HG02588 (cell line): ENCODE data around the gene BRIX1.

Experiments
- ATAC-seq: cut with Tn5 transposase; IDR thresholded peaks from one replicate; pipeline ENCODE4 v1.9.1; 2021; ENCODE audit warnings: mild to moderate bottlenecking, moderate library complexity; ENCODE audit not compliant: unreplicated experiment

BRIX1 gene

DNA sequence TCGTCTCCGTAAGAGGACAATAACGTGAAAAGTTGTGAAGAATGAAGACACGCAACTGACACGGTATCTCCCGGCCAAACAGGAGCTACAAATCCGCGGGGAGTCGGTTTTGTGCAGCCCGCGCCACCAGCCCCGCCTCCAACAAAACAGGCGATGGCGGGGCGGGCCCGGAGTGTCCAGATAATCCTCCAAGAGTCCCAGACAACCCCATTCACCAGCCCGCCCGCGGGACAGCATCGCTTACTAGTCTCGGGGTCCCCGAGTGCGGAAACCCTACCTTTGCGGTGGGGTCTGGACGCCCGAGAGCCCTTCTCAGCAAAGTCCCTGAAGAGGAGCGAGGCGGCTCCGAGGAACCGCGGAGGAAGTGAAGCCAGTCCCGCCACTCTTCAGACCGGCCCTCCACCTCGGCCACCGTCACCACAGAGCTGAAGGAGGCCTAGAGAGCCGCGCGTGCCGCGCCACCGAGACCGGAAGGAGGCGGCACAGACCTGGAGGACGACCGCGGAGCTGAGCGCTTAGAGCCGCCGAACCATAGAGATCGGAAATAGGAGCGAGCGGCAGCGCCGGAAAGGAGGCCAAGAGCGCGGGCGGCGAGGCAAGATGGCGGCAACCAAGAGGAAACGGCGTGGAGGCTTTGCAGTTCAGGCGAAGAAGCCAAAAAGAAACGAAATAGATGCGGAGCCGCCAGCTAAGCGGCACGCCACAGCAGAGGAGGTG is at the start of gene BRIX1, which contains the start of gene RAD1:
TSS of gene BRIX1 (plus strand) at position 573 of the 717 bp plus-strand sequence. CDS start at position 601, 28 bp downstream.
TSS of gene RAD1 (minus strand) at position 366 of the 717 bp plus-strand sequence. CDS start 612 bp downstream, outside the sequence.
- ATAC-seq = peak; percentile 98

DNA sequence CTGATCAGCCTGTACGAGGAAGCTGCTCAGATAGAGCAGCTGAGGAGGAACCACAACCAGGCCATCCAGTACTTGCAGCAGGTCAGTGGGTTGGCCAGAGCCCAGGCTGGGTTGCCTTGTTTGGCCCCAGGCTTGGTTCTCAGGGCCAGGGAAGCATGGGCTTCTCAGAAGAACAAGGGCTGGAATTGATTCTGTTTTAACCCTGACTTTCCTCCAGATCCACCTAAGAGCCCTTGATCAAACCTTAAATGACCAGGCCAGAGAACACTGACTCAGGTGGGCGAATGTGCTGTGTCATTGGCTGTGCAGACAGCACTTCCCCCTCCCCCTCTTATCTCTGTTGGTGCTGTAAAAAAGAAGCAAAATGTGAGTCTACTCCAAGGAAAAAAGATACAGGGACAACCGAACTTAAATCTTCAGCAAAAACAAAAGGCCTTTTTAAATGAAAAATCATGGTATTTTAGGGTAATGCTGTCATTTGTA is 48.5 kb upstream of the BRIX1 start:
- ATAC-seq = no peak

- no peak for ATAC-seq
These were observed 47.9 kb upstream of the BRIX1 start for GRCh38 chr5:34867660-34868059.

DNA sequence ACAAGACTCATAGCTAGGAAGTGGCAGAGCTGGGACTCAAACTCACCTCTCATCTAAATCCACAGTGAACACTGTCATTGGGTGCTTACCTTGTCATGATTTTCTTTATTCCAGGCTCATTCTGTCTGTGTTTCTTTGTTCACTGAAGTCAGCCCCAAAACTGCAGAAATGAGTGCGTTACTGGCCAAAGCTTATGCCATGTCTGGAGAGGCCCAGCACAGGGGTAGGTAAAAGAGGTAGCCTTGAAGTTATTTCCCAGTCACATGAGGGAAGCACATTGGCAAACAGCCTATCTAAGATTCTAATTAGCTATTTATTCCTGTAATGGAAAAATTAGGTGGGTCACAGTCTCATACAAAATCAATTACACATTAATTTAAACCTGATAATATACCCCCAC is 46.7 kb upstream of the BRIX1 start:
- ATAC-seq = no peak

DNA sequence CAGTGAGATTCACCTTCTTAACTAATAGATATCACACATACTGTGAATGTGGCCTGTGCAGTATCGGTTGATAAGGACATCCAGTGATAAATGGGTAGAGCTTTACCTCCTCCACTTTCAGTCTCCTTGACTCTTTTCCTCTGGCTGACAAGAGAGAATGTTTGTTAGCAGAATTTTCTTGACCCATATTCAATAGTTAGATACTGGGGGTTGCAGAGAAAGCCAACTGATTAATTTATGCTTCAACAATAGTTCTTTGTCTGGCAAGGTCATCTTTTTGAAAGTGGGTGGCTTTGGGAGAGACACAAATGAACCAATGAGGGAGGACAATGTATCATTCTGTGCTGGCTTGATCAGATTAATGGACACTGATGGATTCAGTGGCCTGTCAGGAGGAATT is 46.3 kb upstream of the BRIX1 start:
- no peak for ATAC-seq

DNA sequence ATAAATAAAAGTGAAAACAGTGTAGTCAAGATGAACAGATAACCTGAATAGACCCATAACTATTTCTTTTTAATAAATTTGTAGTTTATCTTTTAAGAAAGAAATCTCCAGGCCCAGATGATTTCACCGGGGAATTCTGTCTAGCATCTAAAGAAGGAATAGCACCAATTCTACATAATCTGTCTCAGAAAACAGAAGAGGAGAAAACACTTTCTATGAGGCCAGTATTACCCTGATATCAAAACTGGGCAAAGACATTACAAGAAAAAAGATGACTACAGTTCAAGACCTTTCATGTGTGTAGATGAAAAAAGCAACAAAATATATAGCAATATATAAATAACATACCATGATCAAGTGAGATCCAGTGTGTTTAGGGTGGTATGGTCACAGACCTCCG is 45.1 kb upstream of the BRIX1 start:
- no peak for ATAC-seq

DNA sequence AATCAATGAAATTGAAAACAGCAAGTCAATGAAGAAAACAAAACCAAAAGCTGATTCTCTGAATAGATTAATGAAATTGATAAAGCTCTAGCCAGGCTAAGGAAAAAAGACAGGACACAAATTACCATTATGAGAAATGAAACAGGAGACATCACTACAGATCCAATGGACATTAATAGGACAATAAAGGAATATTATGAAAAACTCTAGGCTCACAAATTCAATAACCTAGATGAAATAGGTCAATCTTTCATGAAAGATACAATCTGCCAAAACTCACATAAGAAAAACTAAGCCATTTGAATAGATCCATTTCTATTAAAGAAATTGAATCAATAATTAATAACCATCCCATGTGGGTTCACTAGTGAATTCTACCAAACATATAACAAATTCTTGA is 39.2 kb upstream of the BRIX1 start:
- no peak for ATAC-seq

- no peak for ATAC-seq
These were observed 34.3 kb upstream of the BRIX1 start for GRCh38 chr5:34881246-34881645.

DNA sequence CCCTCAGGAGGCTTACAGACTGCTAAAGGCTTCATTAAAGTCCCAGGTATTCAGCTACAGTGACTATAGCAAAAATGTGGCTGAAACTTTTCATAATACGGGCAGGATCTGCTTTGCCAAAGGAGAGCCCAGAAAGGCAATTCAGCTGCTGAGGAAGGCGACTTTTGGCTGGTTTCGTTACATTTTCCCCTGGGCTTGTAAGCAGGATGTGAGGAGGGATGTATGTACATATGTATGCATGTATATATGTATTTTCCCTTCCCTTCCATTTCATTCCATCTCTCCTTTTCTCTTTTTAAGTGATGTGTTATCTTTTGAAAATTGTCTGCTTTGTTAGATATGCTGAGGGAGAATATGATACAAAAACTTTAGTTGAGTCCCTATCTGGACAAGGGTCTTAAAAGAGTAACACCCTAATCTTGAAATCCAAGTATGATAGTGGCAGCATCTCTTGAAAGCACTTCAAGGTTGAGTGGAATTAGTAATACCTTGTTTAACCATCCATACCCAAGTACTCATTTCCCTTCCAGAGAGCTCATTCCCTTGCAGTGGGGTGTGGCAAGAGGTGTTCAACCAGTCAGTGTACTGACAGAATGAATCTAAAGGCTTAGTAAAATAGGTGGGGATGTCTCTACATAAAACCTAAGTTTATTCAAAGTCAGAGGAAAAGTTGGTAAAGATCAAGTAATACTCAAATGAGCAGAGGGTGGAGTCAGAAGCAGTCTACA is 29.0 kb upstream of the BRIX1 start:
- no peak for ATAC-seq

DNA sequence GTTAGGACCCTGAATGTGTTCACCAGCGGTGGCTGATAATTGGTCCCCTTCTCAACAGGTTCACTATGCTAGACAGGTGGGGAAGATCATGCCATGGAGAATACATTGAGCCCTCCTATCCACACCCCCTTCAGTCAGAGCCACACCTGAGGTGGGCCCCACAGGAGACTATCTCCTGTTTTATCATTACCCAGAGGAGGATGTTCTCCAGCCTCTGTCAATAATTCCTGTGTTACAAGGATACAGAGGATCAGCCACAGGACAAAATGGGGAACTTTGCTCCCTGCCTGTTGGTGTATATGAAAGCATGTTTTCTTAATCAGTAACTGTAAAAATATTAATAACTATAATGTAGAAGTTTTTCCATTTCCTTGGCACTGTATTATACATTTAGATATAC is 26.1 kb upstream of the BRIX1 start:
- ATAC-seq = no peak

DNA sequence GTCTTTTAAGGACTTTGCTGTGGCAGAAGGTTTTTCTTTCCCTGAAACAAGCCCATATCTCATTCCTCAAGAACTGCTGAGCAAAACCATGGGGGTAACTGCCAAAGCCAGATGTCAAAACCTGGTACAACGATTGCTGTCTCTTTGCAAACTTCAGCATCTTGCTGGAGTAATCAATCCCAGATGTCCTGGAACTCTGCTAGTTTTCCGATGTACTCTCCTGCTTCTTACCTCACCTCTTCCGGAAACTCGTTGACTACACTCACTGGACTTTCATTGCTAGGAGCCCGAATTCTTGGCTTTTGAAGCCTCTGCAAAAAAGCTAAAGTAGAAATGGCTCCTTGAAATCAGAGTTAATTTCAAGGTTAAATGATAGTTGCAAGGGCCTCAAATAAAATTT is 23.5 kb upstream of the BRIX1 start:
- ATAC-seq = no peak

- no peak for ATAC-seq
These were observed 23.1 kb upstream of the BRIX1 start for GRCh38 chr5:34892414-34892813.

DNA sequence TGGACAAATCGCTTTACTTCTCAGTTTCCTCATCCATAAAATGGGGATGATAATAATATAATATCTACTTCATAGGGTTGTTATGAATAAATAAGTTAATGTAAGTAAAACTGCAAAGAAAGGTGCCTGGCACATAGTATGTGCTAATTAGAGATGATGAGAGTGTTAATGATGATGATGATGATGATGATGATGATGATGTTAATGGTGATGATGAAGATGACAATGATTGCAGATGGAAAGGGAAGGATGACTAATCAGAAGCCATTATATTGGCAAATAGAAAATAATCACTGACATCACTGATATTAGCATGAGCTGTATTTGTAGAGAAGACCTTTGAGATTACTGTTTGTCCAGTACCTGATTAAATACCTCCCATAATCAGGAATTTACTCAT is 20.8 kb upstream of the BRIX1 start:
- ATAC-seq = no peak

- ATAC-seq = no peak
These were observed 19.7 kb upstream of the BRIX1 start for GRCh38 chr5:34895641-34896419.

GRCh38 chr5:34897646-34898045 is 17.9 kb upstream of the BRIX1 start:
- no peak for ATAC-seq

DNA sequence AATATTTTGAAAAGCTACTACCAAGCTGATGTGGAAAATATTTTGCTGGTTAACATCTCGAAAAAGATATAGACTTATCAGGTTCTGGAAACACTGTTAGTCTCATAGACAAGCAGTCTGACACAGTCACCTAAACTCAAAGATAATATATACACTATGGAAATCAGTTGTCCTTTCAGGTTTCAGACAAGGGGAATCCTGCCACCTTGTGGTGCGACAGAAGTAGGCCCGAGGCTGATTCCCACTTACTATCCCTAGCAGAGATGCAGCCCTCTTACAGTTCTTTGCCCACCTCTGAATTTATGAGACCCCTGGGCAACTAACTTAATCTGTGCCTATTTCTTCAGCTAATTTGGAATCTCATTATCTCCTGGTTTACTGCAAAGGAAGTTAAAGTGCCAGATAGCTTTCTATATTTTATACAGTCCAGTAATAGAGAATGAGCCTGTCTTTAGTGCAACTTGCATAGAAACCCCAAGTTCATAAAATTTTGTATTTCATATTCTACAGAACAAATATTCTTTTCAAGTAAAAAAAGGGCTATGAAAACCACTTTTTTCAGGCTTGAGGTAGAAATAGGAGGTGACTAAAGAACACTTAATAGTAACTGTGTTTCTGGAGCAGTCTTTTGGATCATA is 17.1 kb upstream of the BRIX1 start:
- no peak for ATAC-seq

GRCh38 chr5:34899066-34899465 is 16.4 kb upstream of the BRIX1 start:
- ATAC-seq = no peak

DNA sequence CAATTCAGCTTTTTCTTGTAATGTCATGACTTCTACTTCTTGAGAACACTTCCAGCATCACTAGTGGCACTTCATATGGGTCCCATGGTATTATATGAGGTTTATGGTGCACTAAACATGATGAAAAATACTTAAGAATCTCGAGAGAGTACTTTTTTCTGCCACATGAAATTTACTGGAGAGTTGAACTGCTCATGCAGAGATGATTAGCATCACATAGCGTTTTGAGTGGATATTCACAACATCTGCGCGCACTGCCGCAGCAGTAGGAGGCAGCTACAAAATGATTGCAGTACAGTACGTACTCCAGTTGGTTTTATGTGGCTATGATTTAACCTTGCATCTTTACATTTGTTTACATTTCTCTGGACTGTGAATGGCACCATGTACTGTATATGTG is 14.9 kb upstream of the BRIX1 start:
- no peak for ATAC-seq

GRCh38 chr5:34903260-34903659 is 12.3 kb upstream of the BRIX1 start:
- ATAC-seq = no peak

DNA sequence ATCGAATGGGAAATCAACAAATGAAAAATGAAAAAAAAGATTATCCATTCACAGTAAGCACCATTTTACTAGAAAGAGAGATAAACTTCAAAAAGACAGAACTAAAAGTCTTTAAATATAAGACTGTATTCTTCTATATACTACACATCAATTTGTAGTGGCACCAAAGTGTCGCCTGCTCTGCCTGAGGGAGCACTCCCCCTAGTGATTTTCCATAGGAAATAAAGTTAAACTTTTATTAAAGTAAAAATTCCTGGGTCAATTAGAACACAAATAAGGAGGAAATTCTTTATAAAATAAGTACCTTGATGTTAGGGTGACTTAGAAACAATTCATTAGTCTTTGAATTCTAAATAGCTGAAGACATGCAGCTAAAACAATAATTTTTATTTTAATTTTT is 9.9 kb upstream of the BRIX1 start:
- no peak for ATAC-seq

- ATAC-seq = no peak
These were observed 2.4 kb upstream of the BRIX1 start for GRCh38 chr5:34913072-34913471.
